HG03097 (cell line): ENCODE measurements around the gene SH3RF3.

Source experiments
- ATAC-seq: cut with Tn5 transposase; IDR thresholded peaks from one replicate; pipeline ENCODE4 v1.9.1; 2021; ENCODE audit not compliant: unreplicated experiment, low FRiP score

The SH3RF3 gene

GRCh38 chr2:109231428-109231827 is 102.4 kb downstream of the SH3RF3 start:
- no peak for ATAC-seq

GRCh38 chr2:109231996-109232705 is 103.1 kb downstream of the SH3RF3 start:
- ATAC-seq: no peak

- no peak for ATAC-seq
Observed at GRCh38 chr2:109232909-109233308, 103.9 kb downstream of the SH3RF3 start.

GRCh38 chr2:109233643-109234042 is 104.6 kb downstream of the SH3RF3 start:
- no peak for ATAC-seq

GRCh38 chr2:109234355-109234754 is 105.3 kb downstream of the SH3RF3 start:
- ATAC-seq: no peak

- ATAC-seq: no peak
Observed at GRCh38 chr2:109236147-109236546, 107.1 kb downstream of the SH3RF3 start.

GRCh38 chr2:109237792-109238191 is 108.8 kb downstream of the SH3RF3 start:
- no peak for ATAC-seq

GRCh38 chr2:109238580-109238979 is 109.6 kb downstream of the SH3RF3 start:
- peak; percentile 96 for ATAC-seq

GRCh38 chr2:109239720-109240119 is 110.7 kb downstream of the SH3RF3 start:
- ATAC-seq: no peak

- no peak for ATAC-seq
Observed at GRCh38 chr2:109242210-109242653, 113.2 kb downstream of the SH3RF3 start.

- no peak for ATAC-seq
Observed at GRCh38 chr2:109242654-109243331, 113.8 kb downstream of the SH3RF3 start.

GRCh38 chr2:109243526-109244303 is 114.7 kb downstream of the SH3RF3 start:
- no peak for ATAC-seq

- no peak for ATAC-seq
Observed at GRCh38 chr2:109244304-109244582, 115.2 kb downstream of the SH3RF3 start.

- ATAC-seq: no peak
Observed at GRCh38 chr2:109244750-109245382, 115.9 kb downstream of the SH3RF3 start.

GRCh38 chr2:109246176-109246575 is 117.2 kb downstream of the SH3RF3 start:
- no peak for ATAC-seq

GRCh38 chr2:109246616-109247015 is 117.6 kb downstream of the SH3RF3 start:
- ATAC-seq: no peak

GRCh38 chr2:109247340-109247739 is 118.3 kb downstream of the SH3RF3 start:
- no peak for ATAC-seq

- ATAC-seq: no peak
Observed at GRCh38 chr2:109247812-109248211, 118.8 kb downstream of the SH3RF3 start.

- ATAC-seq: no peak
Observed at GRCh38 chr2:109248590-109248989, 119.6 kb downstream of the SH3RF3 start.

GRCh38 chr2:109253217-109253616 is 124.2 kb downstream of the SH3RF3 start:
- no peak for ATAC-seq
